Activated effector memory CD4-positive, alpha-beta T cell treated with Interleukin-2 at 50 U/mL for 16 hours (primary cell): ENCODE measurements around the gene CYP4F3.
"Not testable (repeated sequence)": the region's sequence is repeated elsewhere in the genome, so short reads cannot be mapped to it uniquely, and the experiment has no call there.

Experiments
- DNase-seq: peaks from one replicate; pipeline ENCODE4 v3.0.0-alpha.2; 2020

The CYP4F3 gene

DNA sequence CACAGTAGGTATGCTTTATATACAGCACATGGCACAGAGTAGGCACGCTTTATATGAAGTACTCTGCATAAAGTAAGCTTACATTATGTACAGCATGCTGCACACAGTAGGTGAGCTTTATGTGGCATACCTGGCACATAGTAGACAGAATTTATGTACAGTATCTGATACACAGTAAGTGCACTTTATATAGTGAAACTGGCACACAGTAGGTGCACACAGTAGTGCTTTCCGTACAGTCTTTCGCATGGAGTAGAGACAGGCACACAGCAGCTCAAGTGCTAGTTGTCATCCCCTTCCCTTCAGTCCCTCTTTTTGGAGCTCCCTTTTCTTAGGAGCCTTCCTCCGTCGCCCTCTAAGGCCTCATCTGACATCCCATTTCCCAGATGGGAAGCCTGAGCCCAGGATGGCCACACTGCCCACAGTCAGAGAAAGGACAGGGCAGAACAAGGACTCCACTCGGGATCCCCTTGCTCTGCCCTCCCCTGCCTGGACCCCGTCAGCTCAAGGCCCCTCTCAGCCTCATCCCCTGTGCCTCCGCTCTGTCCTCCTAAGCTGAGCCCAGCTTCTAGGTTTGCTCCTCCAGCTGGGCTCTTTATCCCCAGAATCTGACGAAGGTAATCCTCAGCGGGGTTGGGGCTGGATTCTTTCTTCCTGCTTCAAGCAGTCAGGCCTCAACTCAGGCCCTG, 31.3 kb downstream of the CYP4F3 start:
- DNase-seq, result no peak

DNA sequence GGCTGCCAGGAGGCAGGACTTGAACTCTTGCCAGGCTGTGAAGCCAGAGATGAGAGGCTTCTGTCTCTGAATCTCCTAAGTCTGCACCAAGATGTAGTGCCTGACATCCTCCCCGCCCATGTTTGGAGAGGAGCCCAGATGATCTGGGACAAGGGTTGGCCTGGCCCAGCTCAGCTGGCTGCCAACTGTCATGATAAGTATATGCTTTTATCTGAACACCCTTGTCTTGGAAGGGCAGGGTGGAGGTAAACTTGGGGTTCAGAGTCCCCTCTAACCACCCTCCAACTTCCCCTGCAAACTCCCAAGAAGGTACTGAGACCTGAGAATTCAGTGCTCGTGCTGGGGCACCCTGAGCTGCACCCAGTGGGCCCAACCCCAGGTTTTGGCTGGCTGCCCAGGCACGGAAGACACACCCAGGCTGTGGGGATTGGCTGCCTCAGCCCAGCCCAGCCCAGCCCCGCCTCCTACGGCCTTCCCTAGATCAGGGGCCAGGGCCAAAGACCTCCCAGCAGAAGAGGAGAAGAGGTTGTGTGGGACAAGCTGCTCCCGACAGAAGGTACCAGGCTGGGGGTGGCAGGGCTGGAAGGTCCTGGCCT, 32.0 kb downstream of the CYP4F3 start, which contains the start of gene CYP4F12:
CYP4F12 (plus strand) TSS at position 508 of the 596 bp plus-strand sequence. CDS start 443 bp downstream, outside the sequence.
- DNase-seq, result peak; percentile 34

DNA sequence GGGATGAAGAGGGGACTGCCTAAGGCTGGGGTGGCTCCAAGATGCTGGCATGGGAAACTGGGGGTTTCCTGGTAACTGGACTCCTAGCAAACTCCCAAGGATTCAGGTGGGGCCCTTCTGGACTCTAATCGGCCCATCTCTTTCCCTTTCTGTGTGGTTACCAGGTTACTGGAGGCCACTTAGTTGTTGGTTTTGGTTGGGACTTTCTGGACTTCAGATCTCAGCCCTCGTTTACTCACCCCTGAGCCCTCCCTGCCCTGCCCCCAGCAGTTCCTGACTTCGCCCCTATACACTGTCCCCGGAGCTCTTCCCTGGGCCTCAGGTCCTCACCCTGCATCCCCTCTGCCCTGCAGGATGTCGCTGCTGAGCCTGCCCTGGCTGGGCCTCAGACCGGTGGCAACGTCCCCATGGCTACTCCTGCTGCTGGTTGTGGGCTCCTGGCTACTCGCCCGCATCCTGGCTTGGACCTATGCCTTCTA, 32.5 kb downstream of the CYP4F3 start:
- no peak for DNase-seq

DNA sequence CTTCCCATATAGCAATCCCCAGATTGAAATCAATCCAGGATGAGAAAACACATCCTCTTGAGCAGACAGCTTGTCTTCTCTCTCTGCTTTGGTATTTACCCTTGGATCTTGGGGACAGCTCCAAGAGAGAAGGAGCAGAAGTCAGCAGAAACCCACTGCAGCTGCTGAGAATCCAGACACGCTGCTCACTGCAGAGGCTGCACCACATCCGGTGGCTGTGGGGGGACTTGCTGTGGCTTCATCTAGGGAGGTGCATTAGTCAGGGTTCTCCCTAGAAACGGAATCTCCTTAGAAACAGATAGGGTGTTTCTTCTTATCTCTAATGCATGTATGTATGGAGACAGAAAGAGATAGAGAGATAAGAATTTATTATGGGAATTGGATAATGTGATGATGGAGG, 34.9 kb downstream of the CYP4F3 start:
- DNase-seq, result no peak

DNA sequence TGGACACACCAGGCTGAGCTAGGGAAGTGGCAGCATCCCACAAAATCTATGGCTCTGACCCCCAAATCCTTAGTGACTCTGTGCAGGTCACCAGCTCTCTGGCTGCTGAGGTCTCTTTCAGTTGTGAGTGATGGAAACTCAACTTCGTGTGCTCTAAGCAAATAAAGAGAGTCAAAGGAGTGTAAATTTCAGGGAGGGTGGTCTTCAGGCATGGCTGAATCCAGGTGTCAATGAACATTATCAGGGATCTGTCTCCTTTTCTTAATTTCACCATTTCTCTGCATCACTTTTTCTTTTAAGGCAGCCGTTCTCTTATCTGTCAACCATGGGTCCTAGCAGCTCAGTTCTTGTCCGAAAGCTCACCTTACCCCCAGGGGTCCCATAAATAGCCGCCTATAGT, 38.4 kb downstream of the CYP4F3 start:
- no peak for DNase-seq

DNA sequence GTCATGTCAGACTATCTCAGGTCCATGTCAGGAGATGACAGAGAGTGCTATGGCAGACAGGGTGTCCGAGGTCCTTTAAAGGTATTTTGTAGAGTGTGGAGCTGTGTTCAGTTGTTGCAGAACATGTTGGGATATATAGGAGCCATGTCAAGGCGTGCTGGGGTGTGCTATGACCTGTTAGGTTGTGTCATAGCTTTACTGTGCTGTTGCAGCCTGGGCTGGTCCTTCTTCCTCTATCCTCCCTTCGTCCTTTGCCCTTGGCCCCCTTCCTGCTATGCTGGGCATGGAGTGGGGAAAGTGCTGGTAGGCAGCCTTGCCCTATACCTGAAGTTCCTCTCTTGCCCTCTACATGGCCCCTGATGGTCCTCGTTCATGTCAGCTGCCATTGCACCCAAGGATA, 39.2 kb downstream of the CYP4F3 start:
- DNase-seq, result not testable (repeated sequence)

DNA sequence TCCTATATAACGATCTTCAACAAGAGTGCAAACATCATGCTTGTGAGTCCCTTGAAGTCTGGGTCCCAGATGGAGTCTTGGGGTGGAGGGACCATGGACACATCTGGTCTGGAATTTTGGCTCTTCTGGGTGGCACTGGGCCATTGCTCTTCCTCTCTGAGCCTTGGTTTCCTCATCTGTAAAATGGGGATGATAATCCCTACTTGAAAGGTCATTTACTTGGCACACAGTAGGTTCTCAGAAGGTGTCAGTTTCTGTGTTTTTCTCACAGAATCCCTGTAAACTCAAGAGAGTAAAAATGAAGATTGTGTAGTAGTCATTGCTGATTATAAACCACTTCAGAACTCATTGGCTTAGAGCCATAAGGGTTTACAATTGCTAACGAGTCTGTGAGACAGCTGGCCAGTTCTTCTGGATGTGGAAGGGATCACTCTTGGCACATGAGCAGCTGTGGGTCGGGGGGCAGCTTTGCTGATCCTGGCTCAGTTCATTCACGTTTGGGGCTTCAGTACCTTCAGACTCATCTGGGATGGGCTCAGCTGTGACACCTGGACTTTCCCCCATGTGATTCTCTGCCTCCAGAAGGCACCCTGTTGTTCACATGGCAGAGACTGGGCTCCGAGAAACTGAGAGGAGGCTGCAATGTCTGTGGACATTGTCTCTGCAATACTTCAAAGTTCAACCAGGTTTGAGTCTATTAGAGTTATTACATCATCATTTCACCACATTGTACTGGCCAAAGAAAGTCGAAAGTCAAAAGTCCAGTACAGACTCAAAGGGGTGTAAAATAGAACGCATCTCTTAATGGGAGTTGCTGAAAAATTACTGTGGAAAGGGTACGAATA, 40.0 kb downstream of the CYP4F3 start:
- DNase-seq, result no peak

DNA sequence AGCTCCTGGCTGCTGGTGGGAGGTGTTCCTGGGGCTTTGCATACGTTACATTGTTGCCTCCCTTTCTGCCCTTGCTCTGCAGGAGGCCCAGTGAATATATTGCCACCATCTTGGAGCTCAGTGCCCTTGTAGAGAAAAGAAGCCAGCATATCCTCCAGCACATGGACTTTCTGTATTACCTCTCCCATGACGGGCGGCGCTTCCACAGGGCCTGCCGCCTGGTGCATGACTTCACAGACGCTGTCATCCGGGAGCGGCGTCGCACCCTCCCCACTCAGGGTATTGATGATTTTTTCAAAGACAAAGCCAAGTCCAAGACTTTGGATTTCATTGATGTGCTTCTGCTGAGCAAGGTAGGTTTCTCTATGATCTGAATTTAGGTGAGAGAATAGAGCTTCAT, 42.7 kb downstream of the CYP4F3 start:
- DNase-seq, result no peak

DNA sequence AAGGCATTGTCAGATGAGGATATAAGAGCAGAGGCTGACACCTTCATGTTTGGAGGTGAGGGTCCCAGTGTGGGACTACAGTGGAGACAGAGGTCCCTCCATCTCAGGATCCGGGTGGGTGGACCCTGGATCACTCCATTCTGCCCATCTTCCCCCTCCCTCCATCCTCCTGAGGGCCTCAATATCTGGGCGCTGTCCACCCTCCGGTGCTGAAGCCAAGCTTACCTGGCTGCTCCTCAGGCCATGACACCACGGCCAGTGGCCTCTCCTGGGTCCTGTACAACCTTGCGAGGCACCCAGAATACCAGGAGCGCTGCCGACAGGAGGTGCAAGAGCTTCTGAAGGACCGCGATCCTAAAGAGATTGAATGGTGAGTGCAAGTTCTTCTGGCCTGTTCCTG, 44.1 kb downstream of the CYP4F3 start:
- no peak for DNase-seq

DNA sequence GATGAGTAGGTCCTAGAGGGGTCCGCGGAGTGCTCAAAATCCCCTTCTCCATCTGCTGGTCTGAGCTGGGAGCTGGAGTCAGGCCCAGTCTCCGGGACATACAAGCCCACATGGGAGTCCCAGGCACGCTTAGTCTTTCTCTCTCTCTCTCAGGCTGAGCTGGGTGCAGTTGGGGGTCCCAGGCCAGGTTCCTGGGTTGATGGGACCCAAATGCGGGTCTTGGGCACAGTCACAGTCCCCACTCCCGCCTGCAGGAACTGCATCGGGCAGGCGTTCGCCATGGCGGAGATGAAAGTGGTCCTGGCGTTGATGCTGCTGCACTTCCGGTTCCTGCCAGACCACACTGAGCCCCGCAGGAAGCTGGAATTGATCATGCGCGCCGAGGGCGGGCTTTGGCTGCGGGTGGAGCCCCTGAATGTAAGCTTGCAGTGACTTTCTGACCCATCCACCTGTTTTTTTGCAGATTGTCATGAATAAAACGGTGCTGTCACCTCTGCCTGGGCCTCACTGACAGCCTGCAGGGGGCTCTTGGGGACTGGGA, 56.0 kb downstream of the CYP4F3 start:
- no peak for DNase-seq

DNA sequence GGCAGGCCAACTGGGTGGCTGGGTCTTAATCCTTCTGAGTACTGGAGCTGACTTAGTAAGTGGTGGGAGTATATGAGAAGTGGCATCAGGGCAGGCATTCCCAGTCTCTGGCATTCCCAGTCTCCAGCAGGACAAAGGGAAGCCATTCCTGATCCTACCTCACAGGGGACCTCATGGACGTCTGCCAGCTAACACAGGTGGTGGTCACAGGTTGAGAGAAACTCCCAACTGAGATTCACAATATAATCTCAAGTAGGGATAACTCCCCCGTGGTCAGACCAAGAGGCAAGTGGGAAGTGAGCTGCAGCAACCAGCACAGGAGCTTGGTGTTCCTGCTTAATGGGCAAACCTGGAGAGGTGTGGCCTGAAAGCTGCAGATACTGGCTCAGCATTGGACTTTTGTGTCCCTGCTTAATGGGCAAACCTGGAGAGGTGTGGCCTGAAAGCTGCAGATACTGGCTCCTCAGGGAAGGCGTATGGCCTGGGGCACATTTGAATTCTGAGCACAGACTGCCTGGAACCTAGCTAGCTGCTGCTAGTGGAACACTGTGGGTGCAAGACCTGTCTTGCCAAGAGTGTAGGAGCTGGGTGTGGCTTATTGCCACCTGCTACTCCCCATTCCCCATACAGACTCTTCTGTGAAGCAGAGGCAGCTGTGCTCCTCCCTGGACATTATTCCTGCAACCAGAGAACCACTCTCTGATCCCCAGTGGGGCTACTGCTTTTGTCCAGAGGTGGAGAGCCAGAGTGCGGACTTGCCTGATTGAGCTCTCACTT, 61.2 kb downstream of the CYP4F3 start:
- no peak for DNase-seq

DNA sequence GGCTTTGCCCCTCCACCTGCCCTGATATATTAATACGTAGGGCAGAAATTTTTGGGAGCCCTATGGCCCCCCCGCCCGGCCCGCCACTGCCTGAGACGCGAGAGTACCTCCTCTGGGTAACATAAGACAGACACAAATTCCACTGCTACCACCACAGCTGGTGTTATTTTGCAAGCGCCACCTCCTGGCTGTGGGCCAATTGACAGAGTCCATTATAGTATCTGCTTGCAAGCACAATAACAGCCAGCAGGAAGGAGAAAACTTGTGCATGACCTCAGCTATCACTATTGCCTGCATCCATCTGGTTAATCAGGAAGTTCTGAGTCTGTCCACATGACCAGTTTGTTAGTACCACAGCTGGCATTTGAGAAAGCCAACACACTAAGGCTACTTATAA, 61.8 kb downstream of the CYP4F3 start:
- DNase-seq, result no peak
